Measurements from ENCODE around the gene S100A4. TPM values are rescaled to one million over a fixed set of nuclear protein-coding genes. Genes with fewer than 3 reads are reported as not detected.

Gene S100A4
- total RNA-seq, 2 experiments from 2014 or later = 352 to 382 TPM

- no peak for DNase-seq
- peaks cover 75% of the 10 kb centered on the region for H3K4me1 Mint-ChIP-seq (ENCODE audit: low read depth)
- H3K9me3 Mint-ChIP-seq = no peaks in the 10 kb centered on the region
- H3K4me3 Mint-ChIP-seq = no peak overlapping the region
- H3K36me3 Mint-ChIP-seq = peaks cover 27% of the 10 kb centered on the region
- ChIA-PET POLR2A (no interaction called here), CTCF (interaction anchor here (1.8 kb wide), 1 partner anchor 30 kb away, joined by 5 read pairs; no protein-coding TSS in a partner anchor)
- intact Hi-C loops (cut with micrococcal nuclease) = loop anchor here (10.0 kb wide), 1 partner anchor 96 kb away; the partner anchor contains the start of gene CHTOP
- no peak overlapping the region for H3K27ac Mint-ChIP-seq
- H3K27me3 Mint-ChIP-seq = no peaks in the 10 kb centered on the region
These were observed 7.2 kb downstream of the S100A4 start for GRCh38 chr1:153538315-153538821.

DNA sequence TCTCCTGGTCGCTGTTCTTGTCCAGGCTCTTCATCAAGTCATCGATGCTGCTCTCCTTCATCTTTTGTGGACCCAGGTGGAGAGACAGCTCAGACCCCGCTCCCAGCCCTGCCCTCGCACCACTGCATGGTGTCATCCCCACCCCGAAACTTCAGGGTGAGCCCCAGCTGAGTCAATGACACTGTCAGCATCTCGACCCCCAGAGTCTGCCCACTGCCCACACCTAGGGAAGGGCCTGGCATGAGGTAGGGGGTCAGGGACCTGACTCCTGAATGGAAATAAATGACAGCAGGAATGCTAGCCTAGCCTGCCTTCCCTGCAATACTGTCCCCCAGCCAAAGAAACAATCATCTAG lies 8.3 kb downstream of the S100A4 start:
- Mint-ChIP-seq H3K4me1 (ENCODE audit: low read depth) (peaks cover 75% of the 10 kb centered on the region), H3K4me3 (no peak overlapping the region), H3K27me3 (no peaks in the 10 kb centered on the region), H3K27ac (peak overlapping the region; percentile 96), H3K9me3 (no peaks in the 10 kb centered on the region), H3K36me3 (peaks cover 22% of the 10 kb centered on the region)
- no peak for DNase-seq
- intact Hi-C loops (cut with micrococcal nuclease) = loop anchor here (10.0 kb wide), 1 partner anchor 97 kb away; the partner anchor contains the start of gene CHTOP
- CTCF ChIA-PET = interaction anchor here (1.8 kb wide), 1 partner anchor 31 kb away, joined by 5 read pairs; no protein-coding TSS in a partner anchor
- POLR2A ChIA-PET = no interaction called here

- CTCF ChIA-PET = interaction anchor here (1.7 to 6.3 kb wide), 4 partner anchors 26 to 34 kb away, joined by 5 to 269 read pairs (median 38); no protein-coding TSS in a partner anchor
- Mint-ChIP-seq H3K4me3 (peak overlapping the region; percentile 95), H3K36me3 (peaks cover 24% of the 10 kb centered on the region), H3K4me1 (ENCODE audit: low read depth) (peaks cover 74% of the 10 kb centered on the region), H3K27me3 (no peaks in the 10 kb centered on the region), H3K9me3 (no peaks in the 10 kb centered on the region), H3K27ac (peak overlapping the region; percentile 96)
- POLR2A ChIA-PET = interaction anchor here (0.6 to 6.4 kb wide), 4 partner anchors 8 to 34 kb away, joined by 3 to 99 read pairs (median 57); partner anchors contain the start of genes S100A2 and S100A4
- intact Hi-C loops (cut with micrococcal nuclease) = loop anchor here (1.0 to 10.0 kb wide), 2 partner anchors 8 to 98 kb away; partner anchors contain the start of genes CHTOP and S100A4
- no peak for DNase-seq
These were observed 8.8 kb downstream of the S100A4 start for GRCh38 chr1:153536671-153537375.

- peak; percentile 90 for DNase-seq
- intact Hi-C loops (cut with micrococcal nuclease) = loop anchor here (1.0 to 10.0 kb wide), 2 partner anchors 9 to 99 kb away; partner anchors contain the start of genes CHTOP and S100A4
- H3K27ac Mint-ChIP-seq = peak overlapping the region; percentile 96
- CTCF ChIA-PET = interaction anchor here (1.3 to 6.3 kb wide), 6 partner anchors 8 to 102 kb away, joined by 3 to 269 read pairs (median 18); no protein-coding TSS in a partner anchor
- POLR2A ChIA-PET = interaction anchor here (0.6 to 6.4 kb wide), 11 partner anchors 8 to 443 kb away, joined by 3 to 99 read pairs (median 3); partner anchors contain the start of genes CHTOP, S100A2 and S100A4
- no peaks in the 10 kb centered on the region for H3K27me3 Mint-ChIP-seq
- peaks cover 24% of the 10 kb centered on the region for H3K36me3 Mint-ChIP-seq
- peak overlapping the region; percentile 95 for H3K4me3 Mint-ChIP-seq
- peaks cover 74% of the 10 kb centered on the region for H3K4me1 Mint-ChIP-seq (ENCODE audit: low read depth)
- no peaks in the 10 kb centered on the region for H3K9me3 Mint-ChIP-seq
These were observed 9.5 kb downstream of the S100A4 start for GRCh38 chr1:153536012-153536670.

DNA sequence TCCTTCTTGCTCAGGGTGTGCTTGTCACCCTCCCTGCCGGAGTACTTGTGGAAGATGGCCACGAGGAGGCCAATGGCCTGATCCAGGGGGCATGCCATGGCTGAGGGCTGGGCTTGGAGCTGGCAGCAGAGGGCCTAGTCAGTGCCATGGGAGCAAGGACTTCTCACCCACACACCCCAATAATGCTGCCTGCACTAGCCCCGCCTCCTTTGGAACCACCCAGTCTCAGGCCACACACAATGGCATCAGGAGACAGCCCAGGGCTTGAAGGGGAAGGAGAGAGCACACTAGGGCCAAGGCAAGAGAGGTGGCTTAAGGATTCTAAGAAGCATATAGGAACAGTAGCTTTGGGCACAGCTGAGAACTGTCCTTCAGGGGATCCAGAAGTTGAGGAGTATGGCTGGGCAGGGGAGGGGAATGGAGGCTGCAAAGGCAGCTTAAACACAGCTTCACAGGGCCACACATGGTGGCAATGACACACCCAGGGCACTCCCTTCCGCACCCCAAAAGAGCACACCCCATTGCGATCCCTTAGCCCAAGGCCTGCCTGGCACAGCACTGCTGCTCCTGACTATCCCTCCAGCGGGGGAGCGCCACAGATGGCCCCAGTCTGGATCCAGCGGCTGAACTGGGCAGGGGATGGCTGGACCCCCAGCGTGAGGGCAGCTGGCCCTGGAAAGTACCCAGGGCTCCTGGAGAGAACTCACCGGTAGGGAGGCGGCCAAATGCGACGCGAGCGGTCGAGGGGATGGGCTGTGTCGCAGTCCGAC lies 10.2 kb downstream of the S100A4 start, which contains the start of gene S100A6:
Gene S100A6 (minus strand): TSS at position 750 of the 770 bp plus-strand sequence. CDS start 652 bp downstream, at position 98.
- peak within 1 kb of the TSS; percentile 95 for H3K4me3 Mint-ChIP-seq
- CTCF ChIA-PET = interaction anchor here (0.7 to 6.3 kb wide), 12 partner anchors 8 to 452 kb away, joined by 3 to 269 read pairs (median 4); partner anchors contain the start of gene S100A14
- H3K27ac Mint-ChIP-seq = peak within 1 kb of the TSS; percentile 96
- intact Hi-C loops (cut with micrococcal nuclease) = loop anchor here (1.0 to 10.0 kb wide), 2 partner anchors 10 to 99 kb away; partner anchors contain the start of genes CHTOP and S100A4
- H3K27me3 Mint-ChIP-seq = no peaks in the 10 kb centered on the region
- H3K4me1 Mint-ChIP-seq (ENCODE audit: low read depth) = peaks cover 73% of the 10 kb centered on the region
- POLR2A ChIA-PET = interaction anchor here (0.7 to 6.4 kb wide), 11 partner anchors 9 to 444 kb away, joined by 3 to 99 read pairs (median 3); partner anchors contain the start of genes CHTOP, S100A2 and S100A4
- no peaks in the 10 kb centered on the region for H3K9me3 Mint-ChIP-seq
- peaks cover 24% of the 10 kb centered on the region for H3K36me3 Mint-ChIP-seq
- DNase-seq = peak; percentile 71

DNA sequence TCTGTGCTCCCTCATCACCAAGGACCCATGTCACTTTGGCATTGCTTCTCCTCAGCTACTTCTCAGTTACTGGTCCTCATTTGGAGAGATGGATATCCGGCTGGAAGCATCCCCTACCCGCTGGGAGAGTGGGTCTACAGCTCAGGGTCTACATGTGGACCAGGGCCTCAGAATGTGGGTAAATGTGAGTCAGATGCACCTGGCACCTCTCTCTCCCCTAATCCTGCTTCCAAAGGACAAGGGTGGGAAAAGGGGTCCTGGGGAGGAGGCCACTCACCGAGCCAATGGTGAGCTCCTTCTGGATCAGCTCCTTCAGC lies 10.7 kb downstream of the S100A4 start:
- Mint-ChIP-seq H3K27ac (peak overlapping the region; percentile 96), H3K4me1 (ENCODE audit: low read depth) (peaks cover 69% of the 10 kb centered on the region), H3K9me3 (no peaks in the 10 kb centered on the region), H3K27me3 (no peaks in the 10 kb centered on the region), H3K36me3 (peaks cover 24% of the 10 kb centered on the region), H3K4me3 (peak overlapping the region; percentile 91)
- CTCF ChIA-PET = interaction anchor here (0.7 to 6.3 kb wide), 13 partner anchors 9 to 452 kb away, joined by 3 to 269 read pairs (median 4); partner anchors contain the start of genes S100A14 and S100A2
- POLR2A ChIA-PET = interaction anchor here (1.3 to 6.4 kb wide), 7 partner anchors 10 to 127 kb away, joined by 3 to 99 read pairs (median 17); partner anchors contain the start of genes CHTOP, S100A2 and S100A4
- no peak for DNase-seq
- intact Hi-C loops (cut with micrococcal nuclease) = loop anchor here (10.0 kb wide), 1 partner anchor 100 kb away; the partner anchor contains the start of gene CHTOP

DNA sequence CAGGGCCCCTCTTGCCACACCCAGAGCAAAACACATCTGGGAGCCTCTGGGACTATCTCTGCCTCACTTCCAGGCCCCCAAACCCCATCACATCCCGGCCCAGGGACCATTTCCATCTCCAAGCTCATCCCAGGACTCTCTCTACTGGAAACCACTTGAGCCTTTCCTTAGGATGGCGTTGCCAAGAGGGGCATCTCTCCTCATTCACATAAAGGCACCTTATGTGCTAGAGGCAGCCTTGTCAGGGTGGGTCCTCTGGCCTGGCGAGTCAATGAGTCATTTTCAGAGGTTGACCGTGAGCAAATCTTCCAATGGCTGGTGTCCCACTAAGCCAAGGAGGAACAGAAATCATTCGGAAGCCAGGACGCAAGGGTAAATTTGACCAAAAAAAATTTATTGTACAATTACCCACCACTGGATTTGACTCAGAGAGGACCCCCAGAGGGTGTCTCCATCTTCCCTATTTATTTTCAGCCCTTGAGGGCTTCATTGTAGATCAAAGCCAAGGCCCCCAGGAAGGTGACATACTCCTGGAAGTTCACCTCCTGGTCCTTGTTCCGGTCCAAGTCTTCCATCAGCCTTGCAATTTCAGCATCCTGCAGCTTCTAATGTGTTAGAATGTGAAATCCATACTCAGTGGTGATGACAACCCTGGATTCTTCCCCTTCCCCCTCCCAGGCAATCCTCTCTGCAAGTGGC lies 11.2 kb downstream of the S100A4 start:
- CTCF ChIA-PET = interaction anchor here (0.7 to 6.3 kb wide), 17 partner anchors 9 to 453 kb away, joined by 3 to 269 read pairs (median 4); partner anchors contain the start of genes S100A14, S100A2 and S100A4
- POLR2A ChIA-PET = interaction anchor here (0.6 to 6.4 kb wide), 7 partner anchors 10 to 745 kb away, joined by 3 to 99 read pairs (median 17); partner anchors contain the start of genes CHTOP, S100A2 and S100A4

DNA sequence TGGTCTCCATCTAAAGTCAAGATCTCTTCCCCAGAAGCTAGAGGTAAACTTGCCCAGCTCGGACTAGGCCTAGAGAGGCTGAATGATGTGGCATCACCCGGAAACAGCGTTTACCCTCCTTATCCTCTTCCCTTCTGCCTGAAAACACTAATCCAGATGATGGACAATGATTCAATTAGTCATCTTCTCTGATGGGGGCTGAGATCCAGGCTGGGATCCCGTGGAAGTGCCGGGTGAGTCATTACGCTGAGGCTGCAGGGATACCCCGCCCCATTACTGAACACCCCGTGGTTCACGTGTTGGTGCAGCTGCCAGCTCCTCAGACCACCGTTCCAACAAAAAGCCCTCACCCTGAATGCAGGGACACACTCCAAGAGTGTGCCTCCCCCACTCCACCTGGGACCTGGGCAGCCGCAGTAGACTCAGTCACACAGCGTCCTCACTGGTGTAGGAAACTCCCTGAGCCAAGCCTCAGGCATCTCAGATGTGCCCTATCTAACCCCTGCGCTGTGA lies 11.9 kb downstream of the S100A4 start:
- H3K27ac Mint-ChIP-seq = peak overlapping the region; percentile 96
- intact Hi-C loops (cut with micrococcal nuclease) = loop anchor here (1.0 to 10.0 kb wide), 5 partner anchors 13 to 138 kb away; partner anchors contain the start of gene CHTOP
- ChIA-PET POLR2A (interaction anchor here (2.7 to 6.4 kb wide), 4 partner anchors 11 to 101 kb away, joined by 21 to 99 read pairs (median 60); partner anchors contain the start of genes CHTOP, S100A2 and S100A4), CTCF (interaction anchor here (0.7 to 6.3 kb wide), 18 partner anchors 8 to 138 kb away, joined by 3 to 269 read pairs (median 12); partner anchors contain the start of genes CHTOP, ILF2, S100A14 and S100A16)
- H3K9me3 Mint-ChIP-seq = no peaks in the 10 kb centered on the region
- DNase-seq = peak; percentile 42
- H3K27me3 Mint-ChIP-seq = no peaks in the 10 kb centered on the region
- peaks cover 24% of the 10 kb centered on the region for H3K36me3 Mint-ChIP-seq
- H3K4me3 Mint-ChIP-seq = peak overlapping the region; percentile 91
- peaks cover 63% of the 10 kb centered on the region for H3K4me1 Mint-ChIP-seq (ENCODE audit: low read depth)

More for the DNA sequence above, 11.2 kb downstream of the S100A4 start:
- Mint-ChIP-seq H3K27me3 (no peaks in the 10 kb centered on the region), H3K4me1 (ENCODE audit: low read depth) (peaks cover 64% of the 10 kb centered on the region), H3K4me3 (peak overlapping the region; percentile 91), H3K36me3 (peaks cover 24% of the 10 kb centered on the region), H3K27ac (peak overlapping the region; percentile 96), H3K9me3 (no peaks in the 10 kb centered on the region)
- intact Hi-C loops (cut with micrococcal nuclease) = loop anchor here (10.0 kb wide), 1 partner anchor 100 kb away; the partner anchor contains the start of gene CHTOP
- DNase-seq = no peak

- DNase-seq = peak; percentile 90
- ChIA-PET POLR2A (interaction anchor here (1.2 to 6.4 kb wide), 5 partner anchors 12 to 101 kb away, joined by 3 to 99 read pairs (median 24); partner anchors contain the start of genes CHTOP, S100A2 and S100A4), CTCF (interaction anchor here (0.6 to 6.3 kb wide), 34 partner anchors 7 to 604 kb away, joined by 3 to 269 read pairs (median 6); partner anchors contain the start of genes CHTOP, ILF2, RAB13 and S100A14)
- Mint-ChIP-seq H3K36me3 (peaks cover 24% of the 10 kb centered on the region), H3K9me3 (no peaks in the 10 kb centered on the region), H3K27ac (peak overlapping the region; percentile 96), H3K4me1 (ENCODE audit: low read depth) (peaks cover 58% of the 10 kb centered on the region), H3K27me3 (no peaks in the 10 kb centered on the region), H3K4me3 (peak overlapping the region; percentile 91)
- intact Hi-C loops (cut with micrococcal nuclease) = loop anchor here (1.0 to 10.0 kb wide), 6 partner anchors 14 to 138 kb away; partner anchors contain the start of gene CHTOP
These were observed 12.6 kb downstream of the S100A4 start for GRCh38 chr1:153532769-153533599.

Data from activated CD4-positive, alpha-beta memory T cell treated with anti-CD3 and anti-CD28 coated beads for 36 hours (primary cell).